GM12865 (cell line): Measurements from ENCODE around the gene RNF222.

ENCODE experiments used
- DNase-seq: peaks from one replicate; pipeline ENCODE4 v3.0.0; 2010; ENCODE audit warnings: low read depth
- H3K4me3 ChIP-seq: 2 replicates; pipeline ENCODE4 v1.5.1; 2011; ENCODE audit warnings: mild to moderate bottlenecking, low read depth, low read length, control low read depth
- CTCF ChIP-seq: IDR thresholded peaks from 2 replicates; pipeline ENCODE4 v1.5.1; 2011; ENCODE audit warnings: low read length, control low read depth, low read depth, inconsistent platforms; ENCODE audit not compliant: insufficient read depth; ENCODE audit errors: missing control alignments

RNF222 gene

GRCh38 chr17:8426094-8426720 is 28.6 kb upstream of the RNF222 start:
- TF ChIP-seq CTCF = no peak
- H3K4me3 ChIP-seq = no peak overlapping the region

GRCh38 chr17:8421571-8421970 is 23.9 kb upstream of the RNF222 start:
- TF ChIP-seq CTCF = no peak
- no peak overlapping the region for H3K4me3 ChIP-seq
- DNase-seq = no peak

More at GRCh38 chr17:8426094-8426720, 28.6 kb upstream of the RNF222 start:
- no peak for DNase-seq

GRCh38 chr17:8420041-8420934 is 22.7 kb upstream of the RNF222 start:
- H3K4me3 ChIP-seq = no peak overlapping the region
- no peak for DNase-seq
- no peak for TF ChIP-seq CTCF

- no peak overlapping the region for H3K4me3 ChIP-seq
- TF ChIP-seq CTCF = no peak
- no peak for DNase-seq
These were observed 21.7 kb upstream of the RNF222 start for GRCh38 chr17:8419305-8419704.

- no peak for DNase-seq
- TF ChIP-seq CTCF = no peak
- no peak overlapping the region for H3K4me3 ChIP-seq
These were observed 20.8 kb upstream of the RNF222 start for GRCh38 chr17:8418471-8418870.

GRCh38 chr17:8417806-8418205 is 20.2 kb upstream of the RNF222 start:
- H3K4me3 ChIP-seq = no peak overlapping the region
- TF ChIP-seq CTCF = no peak
- DNase-seq = no peak
